Transverse colon (tissue), 4 donors: ENCODE measurements around the gene CLASRP. TPM values are rescaled to one million over a fixed set of nuclear protein-coding genes. Genes with fewer than 3 reads are reported as not detected.

Source experiments
- DNase-seq: peaks from one replicate; pipeline ENCODE4 v3.0.0-alpha.2; 2019
- H3K27ac ChIP-seq, 4 donors: fragments of 200-600 bp; sonication (generic); 2 replicates each; pipeline ENCODE4 v1.5.1; 2016 to 2018; ENCODE audit warnings: inconsistent platforms in 4 of 4
- H3K27me3 ChIP-seq: fragments of 200-600 bp; sonication (generic); 2 replicates; pipeline ENCODE4 v1.5.1; 2017; ENCODE audit warnings: inconsistent platforms
- H3K36me3 ChIP-seq, 4 donors: fragments of 200-600 bp; sonication (generic); 2 replicates each; pipeline ENCODE4 v1.5.1; 2017 to 2019; ENCODE audit warnings: inconsistent platforms in 4 of 4
- H3K4me1 ChIP-seq, 4 donors: fragments of 200-600 bp; sonication (generic); 2 replicates each; pipeline ENCODE4 v1.5.1; 2017 to 2020; ENCODE audit warnings: inconsistent platforms in 4 of 4
- H3K4me3 ChIP-seq, 4 donors: fragments of 200-600 bp; sonication (generic); 1 replicate in 1 of 4; 2 replicates in 3 of 4; pipeline versions ENCODE4 v1.5.1 to v1.6.1; 2017 to 2019; ENCODE audit warnings: inconsistent platforms in 4 of 4
- H3K9me3 ChIP-seq, 2 donors: fragments of 200-600 bp; sonication (generic); 2 replicates each; pipeline ENCODE4 v1.5.1; 2017 to 2019; ENCODE audit warnings: inconsistent platforms in 2 of 2
- CTCF ChIP-seq, 5 experiments: fragments of 200-600 bp in 3 of 5; fragments of 450-650 bp in 2 of 5; sonication (generic) in 3 of 5; IDR thresholded peaks; 1 replicate in 2 of 5; 2 replicates in 3 of 5; pipeline ENCODE4 v1.5.1; 2016 to 2017; ENCODE audit warnings: antibody characterized with exemption in 5 of 5, inconsistent platforms in 3 of 5, mild to moderate bottlenecking in 2 of 5, moderate library complexity in 1 of 5
- EP300 ChIP-seq: sonication (generic); formaldehyde crosslinking; IDR thresholded peaks from one replicate; pipeline ENCODE4 v1.6.1; 2017; ENCODE audit warnings: antibody characterized with exemption, low read depth
- POLR2A ChIP-seq: fragments of 450-650 bp; IDR thresholded peaks from one replicate; pipeline ENCODE4 v1.6.1; 2016; ENCODE audit warnings: antibody characterized with exemption, mild to moderate bottlenecking, moderate library complexity
- POLR2AphosphoS5 ChIP-seq, 3 donors: sonication (generic); formaldehyde crosslinking; IDR thresholded peaks; one replicate each; pipeline ENCODE4 v1.6.1; 2016; ENCODE audit warnings: antibody characterized with exemption in 3 of 3
- WGBS, 2 donors: methylation state at CpG; one replicate each; pipeline ENCODE4 v1.1.5; 2018; ENCODE audit warnings: low coverage in 1 of 2; 5-methylcytosine and 5-hydroxymethylcytosine counted together
- in situ Hi-C, 4 donors: fragments of 200-750 bp; cut with MboI; loops; one replicate each; pipeline versions ENCODE4 v1.15.0 to v1.15.1; 2017; ENCODE audit warnings: low sequenced_read_pairs in 3 of 4, low pct_ligation_motif_present in 1 of 4, low pct_unique_long_range_greater_than_20kb in 1 of 4
- intact Hi-C: fragments of 100-400 bp; cut with DNase I; formaldehyde crosslinking; loops from one replicate; pipeline ENCODE4 v1.15.1; 2023; ENCODE audit warnings: low total_unique reads
- total RNA-seq, 4 donors: library from RNA; depleted of rRNA; stranded (reverse); fragments of >200 nt; gene quantifications; one replicate each; pipeline ENCODE4 v1.1.0, GENCODE V29; 2016

CLASRP gene
- total RNA-seq = 100 to 1,000 TPM in 2 of 4 donors, 10 to 100 TPM in 2; 82.6 to 382 (median 100) TPM

- H3K9me3 ChIP-seq = no peaks in the 10 kb centered on the region
- in situ Hi-C loops (no loop called here), intact Hi-C loops (no loop called here)
- H3K4me1 ChIP-seq = peaks cover 18 to 34% (median 21%) of the 10 kb centered on the region in 4 donors
- peak within 1 kb of the TSS; percentile 82 to 100 (median 94) for H3K4me3 ChIP-seq
- peaks cover 0 to 26% (median 10%) of the 10 kb centered on the region in 4 donors for H3K36me3 ChIP-seq
- TF ChIP-seq POLR2A (peak; percentile 94), POLR2AphosphoS5 (IDR thresholded peaks at IDR 0.05) (peak; percentile 95 to 99 (median 97)), CTCF (IDR thresholded peaks at IDR 0.05) (no peak)
- peak; percentile 94 for DNase-seq
- WGBS, 2 donors = 1 to 8% methylated on average over 12 to 51 of the region's 62 CpGs
- H3K27me3 ChIP-seq = no peaks in the 10 kb centered on the region
- H3K27ac ChIP-seq = peak within 1 kb of the TSS; percentile 96 to 100 (median 99)
These were observed at the start of gene CLASRP for GRCh38 chr19:45038931-45039893. Gene CLASRP, plus strand, starts transcription at chr19:45039045. Its CDS starts 1,168 bp downstream, at chr19:45040213.

- intact Hi-C loops = no loop called here
- Histone ChIP-seq H3K4me1 (no peaks in the 10 kb centered on the region), H3K36me3 (peaks cover 0 to 20% (median 6%) of the 10 kb centered on the region in 4 donors), H3K27ac (no peak overlapping the region), H3K9me3 (no peaks in the 10 kb centered on the region), H3K4me3 (no peak overlapping the region), H3K27me3 (no peaks in the 10 kb centered on the region)
- WGBS, 2 donors = 89% methylated on average over 11 of the region's 14 CpGs; no CpG with 5 or more reads in 1 of the 2 donors
- TF ChIP-seq POLR2AphosphoS5 (IDR thresholded peaks at IDR 0.05) (no peak), EP300 (no peak), POLR2A (no peak), CTCF (IDR thresholded peaks at IDR 0.05) (no peak)
- no peak for DNase-seq
- in situ Hi-C loops = no loop called here
These were observed 48.4 kb upstream of the CLASRP start for GRCh38 chr19:44990459-44990858.

GRCh38 chr19:44990966-44991365 is 47.9 kb upstream of the CLASRP start:
- WGBS, 2 donors = 80% methylated on average over 12 of the region's 12 CpGs; no CpG with 5 or more reads in 1 of the 2 donors
- Histone ChIP-seq H3K36me3 (peaks cover 0 to 20% (median 6%) of the 10 kb centered on the region in 4 donors), H3K27me3 (no peaks in the 10 kb centered on the region), H3K27ac (no peak overlapping the region), H3K4me1 (no peaks in the 10 kb centered on the region), H3K9me3 (no peaks in the 10 kb centered on the region), H3K4me3 (no peak overlapping the region)
- intact Hi-C loops = no loop called here
- TF ChIP-seq EP300 = no peak
- no peak for TF ChIP-seq POLR2AphosphoS5 (IDR thresholded peaks at IDR 0.05)
- no peak for TF ChIP-seq POLR2A
- in situ Hi-C loops = no loop called here
- DNase-seq = no peak

- Histone ChIP-seq H3K36me3 (peaks cover 0 to 17% (median 6%) of the 10 kb centered on the region in 4 donors), H3K9me3 (no peaks in the 10 kb centered on the region), H3K27me3 (no peaks in the 10 kb centered on the region), H3K4me3 (no peak overlapping the region), H3K27ac (no peak overlapping the region), H3K4me1 (no peaks in the 10 kb centered on the region)
- in situ Hi-C loops (no loop called here), intact Hi-C loops (no loop called here)
- no peak for DNase-seq
- TF ChIP-seq POLR2AphosphoS5 (IDR thresholded peaks at IDR 0.05) = no peak
- TF ChIP-seq CTCF (IDR thresholded peaks at IDR 0.05) = no peak
- TF ChIP-seq EP300 = no peak
- TF ChIP-seq POLR2A = no peak
- WGBS, 2 donors = 91% methylated on average over 44 of the region's 44 CpGs; no CpG with 5 or more reads in 1 of the 2 donors
These were observed 46.3 kb upstream of the CLASRP start for GRCh38 chr19:44992336-44993163.
